A549 (cell line): ENCODE data around the gene ABCC6.
"Not testable (repeated sequence)": the region's sequence is repeated elsewhere in the genome, so short reads cannot be mapped to it uniquely, and the experiment has no call there.

Experiments
- BHLHE40 ChIP-seq: IDR thresholded peaks from 2 replicates; pipeline ENCODE4 v1.6.1; 2012; ENCODE audit warnings: low read depth, low read length, inconsistent platforms
- CTCF ChIP-seq: fragments of >200 bp; sonication (Bioruptor Twin); formaldehyde crosslinking; IDR thresholded peaks from 3 replicates; pipeline ENCODE4 v1.5.1; 2016
- POLR2A ChIP-seq: IDR thresholded peaks from 2 replicates; pipeline ENCODE4 v1.6.1; 2012; ENCODE audit warnings: mild to moderate bottlenecking, low read length

GRCh38 chr16:16205864-16206263, 17.4 kb downstream of the ABCC6 start:
- not testable (repeated sequence) for TF ChIP-seq CTCF, POLR2A, BHLHE40
